ENCODE results near the gene LSR. TPM values are rescaled to one million over a fixed set of nuclear protein-coding genes. Genes with fewer than 3 reads are reported as not detected.

LSR gene
- 0.37 and 0.44 TPM in 2 replicates for total RNA-seq

GRCh38 chr19:35248310-35249145 lies at the start of gene LSR:
LSR (plus strand) TSS chr19:35249002; CDS start chr19:35249023, 21 bp downstream.

GRCh38 chr19:35228177-35228930 lies 20.4 kb upstream of the LSR start, which contains the start of gene FAM187B:
FAM187B (minus strand) TSS chr19:35228739; CDS start chr19:35228680, 59 bp downstream.

GRCh38 chr19:35268536-35269437 lies 20.0 kb downstream of the LSR start, which contains the start of gene USF2:
USF2 (plus strand) TSS chr19:35268962; CDS start chr19:35269102, 140 bp downstream.

GRCh38 chr19:35291916-35292315 lies 43.1 kb downstream of the LSR start, which contains the start of gene MAG:
MAG (plus strand) TSS chr19:35292161; CDS start chr19:35295409, 3,248 bp downstream.

Other genes starting within 250 kb of the LSR start
- gene GRAMD1A, start 248.7 kb upstream of the LSR start, total RNA-seq = 21.7 and 29.6 TPM in 2 replicates
- 4.0 and 4.1 TPM in 2 replicates for gene SCN1B, start 218.5 kb upstream of the LSR start, total RNA-seq
- not detected in 2 replicates for gene HPN, start 207.3 kb upstream of the LSR start, total RNA-seq
- not detected in 2 replicates for gene FXYD3, start 133.2 kb upstream of the LSR start, total RNA-seq
- under 0.01 and 0.25 TPM in 2 replicates for gene LGI4, start 113.9 kb upstream of the LSR start, total RNA-seq
- 0.33 and 0.87 TPM in 2 replicates for gene FXYD1, start 110.2 kb upstream of the LSR start, total RNA-seq
- gene FXYD7, start 105.7 kb upstream of the LSR start, total RNA-seq = not detected in 2 replicates
- 21.2 and 25.8 TPM in 2 replicates for gene FXYD5, start 94.3 kb upstream of the LSR start, total RNA-seq
- not detected in 2 replicates for gene FAM187B, start 20.3 kb upstream of the LSR start, total RNA-seq
- gene USF2, start 20.0 kb downstream of the LSR start, total RNA-seq = 50.4 and 62.1 TPM in 2 replicates
- 0.22 TPM in 1 of 2 replicates, not detected in the other for gene HAMP, start 33.5 kb downstream of the LSR start, total RNA-seq
- not detected in 2 replicates for gene MAG, start 43.2 kb downstream of the LSR start, total RNA-seq
- 0.25 and 0.55 TPM in 2 replicates for gene CD22, start 80.2 kb downstream of the LSR start, total RNA-seq
- gene FFAR1, start 98.9 kb downstream of the LSR start, total RNA-seq = not detected in 2 replicates
- not detected in 2 replicates for gene FFAR3, start 109.5 kb downstream of the LSR start, total RNA-seq
- not detected in 2 replicates for gene GPR42, start 122.1 kb downstream of the LSR start, total RNA-seq
- not detected in 2 replicates for gene FFAR2, start 199.3 kb downstream of the LSR start, total RNA-seq
- not detected in 2 replicates for gene KRTDAP, start 241.5 kb downstream of the LSR start, total RNA-seq